ENCODE measurements around the gene OR1B1. TPM values are rescaled to one million over a fixed set of nuclear protein-coding genes. Genes with fewer than 3 reads are reported as not detected.
"Not testable (repeated sequence)": the region's sequence is repeated elsewhere in the genome, so short reads cannot be mapped to it uniquely, and the experiment has no call there.

OR1B1 gene
- total and polyA plus RNA-seq, 8 donors, result 0.19 TPM; not detected in 7

- Histone ChIP-seq H3K27ac (no peak overlapping the region), H3K27me3 (no peaks in the 10 kb centered on the region), H3K36me3 (no peaks in the 10 kb centered on the region), H3K4me1 (no peaks in the 10 kb centered on the region), H3K4me3 (no peak overlapping the region), H3K9me3 (no peaks in the 10 kb centered on the region)
- WGBS, 2 donors, result 49 to 71% methylated on average over 1 of the region's 1 CpG
- DNase-seq (no peak), ATAC-seq (no peak), FAIRE-seq (no peak)
- intact Hi-C loops (cut with DNase I), result no loop called here
- TF ChIP-seq, protein P1, sequence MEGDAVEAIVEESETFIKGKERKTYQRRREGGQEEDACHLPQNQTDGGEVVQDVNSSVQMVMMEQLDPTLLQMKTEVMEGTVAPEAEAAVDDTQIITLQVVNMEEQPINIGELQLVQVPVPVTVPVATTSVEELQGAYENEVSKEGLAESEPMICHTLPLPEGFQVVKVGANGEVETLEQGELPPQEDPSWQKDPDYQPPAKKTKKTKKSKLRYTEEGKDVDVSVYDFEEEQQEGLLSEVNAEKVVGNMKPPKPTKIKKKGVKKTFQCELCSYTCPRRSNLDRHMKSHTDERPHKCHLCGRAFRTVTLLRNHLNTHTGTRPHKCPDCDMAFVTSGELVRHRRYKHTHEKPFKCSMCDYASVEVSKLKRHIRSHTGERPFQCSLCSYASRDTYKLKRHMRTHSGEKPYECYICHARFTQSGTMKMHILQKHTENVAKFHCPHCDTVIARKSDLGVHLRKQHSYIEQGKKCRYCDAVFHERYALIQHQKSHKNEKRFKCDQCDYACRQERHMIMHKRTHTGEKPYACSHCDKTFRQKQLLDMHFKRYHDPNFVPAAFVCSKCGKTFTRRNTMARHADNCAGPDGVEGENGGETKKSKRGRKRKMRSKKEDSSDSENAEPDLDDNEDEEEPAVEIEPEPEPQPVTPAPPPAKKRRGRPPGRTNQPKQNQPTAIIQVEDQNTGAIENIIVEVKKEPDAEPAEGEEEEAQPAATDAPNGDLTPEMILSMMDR (IDR thresholded peaks at IDR 0.05), result no peak
Observed at GRCh38 chr9:122606587-122606986, 50.8 kb downstream of the OR1B1 start.

- ATAC-seq (no peak), FAIRE-seq (no peak), DNase-seq (no peak)
- H3K36me3 ChIP-seq, result no peaks in the 10 kb centered on the region
- TF ChIP-seq, protein P1 (IDR thresholded peaks at IDR 0.05), result no peak
- no peaks in the 10 kb centered on the region for H3K4me1 ChIP-seq
- no peak overlapping the region for H3K4me3 ChIP-seq
- WGBS, 2 donors, result 25 to 51% methylated on average over 1 of the region's 1 CpG
- no peaks in the 10 kb centered on the region for H3K9me3 ChIP-seq
- no peaks in the 10 kb centered on the region for H3K27me3 ChIP-seq
- H3K27ac ChIP-seq, result no peak overlapping the region
- intact Hi-C loops (cut with DNase I), result no loop called here
Observed at GRCh38 chr9:122605691-122606090, 51.7 kb downstream of the OR1B1 start.

GRCh38 chr9:122583284-122583683 is 74.1 kb downstream of the OR1B1 start, which contains the start of gene OR1L8:
Gene OR1L8 (minus strand): TSS chr9:122583384. CDS start chr9:122568477, 14,907 bp downstream.
- WGBS, 2 donors, result 76 to 89% methylated on average over 8 of the region's 8 CpGs
- ATAC-seq; H3K27ac ChIP-seq; H3K4me3 ChIP-seq; DNase-seq; H3K36me3 ChIP-seq; intact Hi-C loops (cut with DNase I); FAIRE-seq; H3K9me3 ChIP-seq; H3K4me1 ChIP-seq; H3K27me3 ChIP-seq: not testable (repeated sequence)

DNA sequence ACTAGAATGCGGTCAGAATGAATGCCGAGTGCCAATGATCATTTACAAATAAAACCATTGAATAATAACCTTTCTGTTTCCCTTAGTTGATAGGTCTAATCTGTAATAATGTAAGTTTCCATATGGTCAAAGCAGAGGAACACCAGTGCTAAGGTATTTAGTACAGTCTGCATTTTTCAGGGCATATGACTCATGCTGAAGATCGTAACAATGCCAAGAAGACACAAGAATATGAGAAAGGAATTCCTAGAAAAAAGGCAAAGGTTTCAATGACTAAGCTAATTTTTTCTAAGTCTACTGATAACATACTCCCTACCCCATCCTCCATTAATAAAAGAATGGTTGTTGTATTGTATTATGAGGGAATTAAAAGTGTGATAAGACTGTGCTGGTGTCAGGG is 77.1 kb downstream of the OR1B1 start:
- Histone ChIP-seq H3K4me3 (no peak overlapping the region), H3K36me3 (no peaks in the 10 kb centered on the region), H3K27ac (no peak overlapping the region), H3K9me3 (no peaks in the 10 kb centered on the region), H3K4me1 (no peaks in the 10 kb centered on the region), H3K27me3 (no peaks in the 10 kb centered on the region)
- TF ChIP-seq, protein P1 (IDR thresholded peaks at IDR 0.05), result no peak
- 79 to 80% methylated on average over 3 of the region's 3 CpGs for WGBS, 2 donors
- DNase-seq (no peak), ATAC-seq (no peak), FAIRE-seq (no peak)
- intact Hi-C loops (cut with DNase I), result no loop called here

GRCh38 chr9:122579874-122580273 is 77.6 kb downstream of the OR1B1 start:
- 68% methylated on average over 5 of the region's 5 CpGs for WGBS, 2 donors
- Histone ChIP-seq H3K4me1 (no peaks in the 10 kb centered on the region), H3K9me3 (no peaks in the 10 kb centered on the region), H3K27ac (no peak overlapping the region), H3K27me3 (no peaks in the 10 kb centered on the region), H3K36me3 (no peaks in the 10 kb centered on the region), H3K4me3 (no peak overlapping the region)
- FAIRE-seq, result no peak
- no peak for ATAC-seq
- no peak for DNase-seq
- intact Hi-C loops (cut with DNase I), result no loop called here
- TF ChIP-seq, protein P1 (IDR thresholded peaks at IDR 0.05), result no peak

Other genes starting within 250 kb of the OR1B1 start
- not detected for gene OR1J1, start 179.7 kb downstream of the OR1B1 start, total RNA-seq
- gene OR1J1, start 179.7 kb downstream of the OR1B1 start, polyA plus RNA-seq, result not detected
- gene OR1J2, start 146.8 kb downstream of the OR1B1 start, total RNA-seq, result not detected
- under 1 TPM in 1 of 2 donors, not detected in 1; 0.12 TPM for gene OR1J2, start 146.8 kb downstream of the OR1B1 start, polyA plus RNA-seq
- not detected for gene OR1J4, start 138.5 kb downstream of the OR1B1 start, total RNA-seq
- gene OR1J4, start 138.5 kb downstream of the OR1B1 start, polyA plus RNA-seq, result not detected
- not detected for gene OR1N1, start 130.3 kb downstream of the OR1B1 start, total RNA-seq
- gene OR1N1, start 130.3 kb downstream of the OR1B1 start, polyA plus RNA-seq, result not detected
- gene OR1N2, start 104.5 kb downstream of the OR1B1 start, total RNA-seq, result not detected
- not detected for gene OR1N2, start 104.5 kb downstream of the OR1B1 start, polyA plus RNA-seq
- gene OR1L8, start 74.2 kb downstream of the OR1B1 start, total RNA-seq, result under 1 TPM in 1 of 6 donors, not detected in 5; 0.09 TPM
- gene OR1L8, start 74.2 kb downstream of the OR1B1 start, polyA plus RNA-seq, result under 1 TPM in 1 of 2 donors, not detected in 1; 0.05 TPM
- not detected for gene OR1Q1, start 42.9 kb downstream of the OR1B1 start, total RNA-seq
- gene OR1Q1, start 42.9 kb downstream of the OR1B1 start, polyA plus RNA-seq, result not detected
- not detected for gene OR1L1, start 4.1 kb upstream of the OR1B1 start, total RNA-seq
- not detected for gene OR1L1, start 4.1 kb upstream of the OR1B1 start, polyA plus RNA-seq
- gene OR1L3, start 17.5 kb upstream of the OR1B1 start, total RNA-seq, result not detected
- gene OR1L3, start 17.5 kb upstream of the OR1B1 start, polyA plus RNA-seq, result not detected
- not detected for gene OR1L4, start 66.4 kb upstream of the OR1B1 start, total RNA-seq
- gene OR1L4, start 66.4 kb upstream of the OR1B1 start, polyA plus RNA-seq, result not detected
- not detected for gene OR1L6, start 84.7 kb upstream of the OR1B1 start, total RNA-seq
- not detected for gene OR1L6, start 84.7 kb upstream of the OR1B1 start, polyA plus RNA-seq
- not detected for gene OR5C1, start 131.3 kb upstream of the OR1B1 start, total RNA-seq
- not detected for gene OR5C1, start 131.3 kb upstream of the OR1B1 start, polyA plus RNA-seq
- not detected for gene OR1K1, start 142.5 kb upstream of the OR1B1 start, total RNA-seq
- not detected for gene OR1K1, start 142.5 kb upstream of the OR1B1 start, polyA plus RNA-seq
- 10 to 100 TPM in 1 of 6 donors, 1 to 10 TPM in 5; 3.0 to 10.9 (median 6.0) TPM for gene PDCL, start 171.0 kb upstream of the OR1B1 start, total RNA-seq
- gene PDCL, start 171.0 kb upstream of the OR1B1 start, polyA plus RNA-seq, result 1 to 10 TPM; 3.6 to 6.6 TPM
- gene RC3H2, start 247.7 kb upstream of the OR1B1 start, total RNA-seq, result 10 to 100 TPM; 10.9 to 18.7 (median 12.9) TPM
- gene RC3H2, start 247.7 kb upstream of the OR1B1 start, polyA plus RNA-seq, result 1 to 10 TPM; 4.1 to 5.4 TPM